Dermis microvascular lymphatic vessel endothelial cell (primary cell): ENCODE results near the gene C1orf56. TPM values are rescaled to one million over a fixed set of nuclear protein-coding genes. Genes with fewer than 3 reads are reported as not detected.

Source experiments
- DNase-seq, 2 donors: peaks; one replicate each; pipeline versions ENCODE4 v3.0.0 to v3.0.0-alpha.2; 2010; ENCODE audit warnings: low read depth in 2 of 2
- total RNA-seq: library from RNA; depleted of rRNA; stranded (reverse); fragments of >200 nt; gene quantifications from 2 replicates; pipeline ENCODE4 v1.2.1, GENCODE V29; 2014

The C1orf56 gene, protein sequence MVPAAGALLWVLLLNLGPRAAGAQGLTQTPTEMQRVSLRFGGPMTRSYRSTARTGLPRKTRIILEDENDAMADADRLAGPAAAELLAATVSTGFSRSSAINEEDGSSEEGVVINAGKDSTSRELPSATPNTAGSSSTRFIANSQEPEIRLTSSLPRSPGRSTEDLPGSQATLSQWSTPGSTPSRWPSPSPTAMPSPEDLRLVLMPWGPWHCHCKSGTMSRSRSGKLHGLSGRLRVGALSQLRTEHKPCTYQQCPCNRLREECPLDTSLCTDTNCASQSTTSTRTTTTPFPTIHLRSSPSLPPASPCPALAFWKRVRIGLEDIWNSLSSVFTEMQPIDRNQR
- total RNA-seq, result 1.0 and 1.1 TPM in 2 replicates

DNA sequence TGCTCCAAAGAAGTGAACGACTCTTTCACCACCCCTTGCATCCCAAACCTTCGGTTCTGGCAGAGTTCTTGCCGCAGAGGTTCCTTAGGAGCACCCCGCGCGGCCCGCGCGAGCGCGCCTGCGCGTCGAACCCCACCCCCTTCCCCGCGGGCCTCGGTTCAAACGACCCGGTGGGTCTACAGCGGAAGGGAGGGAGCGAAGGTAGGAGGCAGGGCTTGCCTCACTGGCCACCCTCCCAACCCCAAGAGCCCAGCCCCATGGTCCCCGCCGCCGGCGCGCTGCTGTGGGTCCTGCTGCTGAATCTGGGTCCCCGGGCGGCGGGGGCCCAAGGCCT lies at the start of gene C1orf56:
Gene C1orf56, plus strand, starts transcription at position 161 of the 334 bp plus-strand sequence. Its CDS starts 97 bp downstream, at position 258.
- DNase-seq, result peak in 1 of 2 donors; percentile 56

DNA sequence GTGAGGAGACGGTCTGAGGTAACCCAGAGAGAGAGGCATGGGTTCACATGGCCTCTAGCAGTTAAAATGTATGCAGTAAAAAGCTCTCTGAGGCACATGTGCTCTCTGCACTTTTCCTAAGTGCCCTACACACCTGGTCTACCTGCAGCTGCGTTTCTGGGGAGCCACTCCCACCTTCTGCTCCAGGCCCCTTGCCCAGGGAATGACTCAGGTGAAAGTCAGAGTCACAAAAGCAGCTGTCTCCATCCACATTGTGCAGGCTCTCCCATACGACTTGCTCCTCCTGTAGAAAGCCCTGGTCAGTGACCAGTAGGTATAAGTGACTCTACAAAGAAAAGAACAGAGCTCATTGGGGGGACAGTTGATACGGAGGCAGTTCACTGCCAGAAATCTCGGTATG lies 49.6 kb upstream of the C1orf56 start:
- DNase-seq, result no peak

- DNase-seq, result peak in 1 of 2 donors; percentile 85
Measured at GRCh38 chr1:150999051-150999674, 48.4 kb upstream of the C1orf56 start.

GRCh38 chr1:150999926-151000325 lies 47.6 kb upstream of the C1orf56 start:
- DNase-seq, result no peak

DNA sequence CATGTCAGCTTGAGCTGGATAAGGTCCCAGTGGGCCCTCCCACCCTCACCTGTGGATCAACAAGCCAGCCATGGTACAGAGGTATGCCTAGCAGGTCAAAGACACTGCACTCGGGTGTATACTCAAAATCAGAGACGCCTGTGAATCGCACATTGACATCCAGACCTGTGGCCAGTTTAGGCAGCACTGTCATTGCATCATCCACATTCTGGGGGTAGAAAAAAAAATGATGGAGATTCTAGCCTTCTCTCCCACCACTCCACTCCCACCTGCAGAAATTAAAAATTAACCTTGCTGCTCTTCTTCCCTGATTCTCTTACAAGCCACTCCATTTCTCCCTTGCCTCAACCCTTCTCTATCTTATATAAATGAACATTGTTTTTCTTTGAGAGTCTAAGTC lies 47.1 kb upstream of the C1orf56 start:
- DNase-seq, result no peak

DNA sequence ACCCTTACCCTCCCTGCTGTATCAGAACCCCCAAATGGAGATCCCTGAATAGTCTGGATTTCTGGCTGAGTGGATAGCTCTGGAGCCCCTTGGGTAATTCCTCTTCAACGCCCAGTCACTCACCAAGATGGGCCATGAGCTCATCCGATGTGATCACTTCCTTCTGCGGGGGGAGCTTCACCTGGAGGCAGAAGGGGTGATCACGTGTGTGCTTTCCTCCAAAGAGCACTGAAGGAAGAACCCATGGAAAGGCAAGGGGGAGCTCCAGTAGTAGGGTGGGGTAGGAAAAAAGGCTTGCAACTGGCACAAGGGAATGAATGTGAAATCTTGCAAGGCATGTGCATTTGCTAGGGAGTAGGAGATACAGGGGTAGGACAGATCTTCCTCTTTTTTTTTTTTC lies 45.9 kb upstream of the C1orf56 start:
- DNase-seq, result no peak

DNA sequence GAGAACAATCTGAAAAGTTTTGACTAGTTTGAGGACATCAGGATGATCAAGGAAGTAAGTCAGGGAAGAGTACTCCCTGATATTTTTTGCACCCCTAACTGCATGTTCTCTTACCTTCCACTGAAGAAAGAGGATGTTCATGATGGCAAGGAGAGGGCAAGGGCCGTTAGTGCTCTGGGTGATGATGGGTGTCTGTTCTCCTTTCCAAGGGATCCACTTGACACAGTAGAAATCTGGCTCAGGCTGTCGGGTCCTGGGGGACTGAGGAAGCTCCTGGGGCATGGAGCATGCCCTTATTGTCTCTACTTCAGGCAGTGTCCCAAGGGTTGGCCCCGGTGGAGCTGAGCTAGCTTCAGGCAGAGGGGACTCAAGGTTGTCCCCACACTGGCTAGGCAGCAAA lies 45.5 kb upstream of the C1orf56 start:
- DNase-seq, result no peak

DNA sequence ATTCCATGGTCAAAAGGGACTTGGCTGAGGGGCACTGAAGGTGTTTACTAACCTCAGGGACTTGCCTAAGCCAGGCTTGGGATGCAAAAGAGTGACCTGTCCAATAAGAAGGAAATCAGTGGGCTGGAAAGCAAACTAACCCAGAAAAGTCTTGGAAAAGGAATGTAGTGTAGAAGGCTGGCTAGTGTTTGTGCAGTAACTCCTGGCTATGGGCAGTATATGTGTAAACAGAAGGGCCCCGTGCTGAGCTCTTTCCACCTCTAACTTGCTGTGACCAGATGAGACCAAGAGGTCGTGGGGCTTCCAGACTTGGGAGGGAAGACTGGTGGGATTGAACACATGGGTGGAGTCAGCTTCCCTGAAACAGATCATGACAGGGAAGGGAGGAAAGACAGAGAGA lies 44.9 kb upstream of the C1orf56 start:
- DNase-seq, result no peak

GRCh38 chr1:151003180-151003579 lies 44.4 kb upstream of the C1orf56 start:
- no peak for DNase-seq

- no peak for DNase-seq
Measured at GRCh38 chr1:151005729-151006319, 41.7 kb upstream of the C1orf56 start.

- DNase-seq, result peak; percentile 63 to 88
Measured at GRCh38 chr1:151006327-151007052, 41.1 kb upstream of the C1orf56 start, which contains the start of gene MINDY1. Gene MINDY1 (minus strand): TSS chr1:151006902. CDS start chr1:151002617, 4,285 bp downstream.

DNA sequence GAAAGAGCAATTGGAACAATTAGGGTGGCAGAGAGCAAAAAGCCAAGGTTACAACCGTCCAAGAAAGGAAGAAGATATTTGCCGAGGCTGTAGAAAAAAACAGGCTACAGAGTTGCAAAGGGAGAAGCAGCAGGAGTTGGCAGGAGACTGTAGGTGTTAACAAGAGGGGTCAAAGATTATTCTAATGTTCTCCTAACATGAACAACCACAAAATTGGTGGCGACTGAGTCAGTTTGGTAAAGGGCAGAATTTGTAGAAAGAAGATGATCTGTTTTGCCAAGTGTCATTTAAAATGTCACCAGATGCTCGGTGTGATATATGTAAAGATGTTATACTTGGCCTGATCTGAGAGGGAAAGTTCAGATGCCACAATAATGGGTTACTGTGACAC lies 39.7 kb upstream of the C1orf56 start:
- DNase-seq, result no peak

DNA sequence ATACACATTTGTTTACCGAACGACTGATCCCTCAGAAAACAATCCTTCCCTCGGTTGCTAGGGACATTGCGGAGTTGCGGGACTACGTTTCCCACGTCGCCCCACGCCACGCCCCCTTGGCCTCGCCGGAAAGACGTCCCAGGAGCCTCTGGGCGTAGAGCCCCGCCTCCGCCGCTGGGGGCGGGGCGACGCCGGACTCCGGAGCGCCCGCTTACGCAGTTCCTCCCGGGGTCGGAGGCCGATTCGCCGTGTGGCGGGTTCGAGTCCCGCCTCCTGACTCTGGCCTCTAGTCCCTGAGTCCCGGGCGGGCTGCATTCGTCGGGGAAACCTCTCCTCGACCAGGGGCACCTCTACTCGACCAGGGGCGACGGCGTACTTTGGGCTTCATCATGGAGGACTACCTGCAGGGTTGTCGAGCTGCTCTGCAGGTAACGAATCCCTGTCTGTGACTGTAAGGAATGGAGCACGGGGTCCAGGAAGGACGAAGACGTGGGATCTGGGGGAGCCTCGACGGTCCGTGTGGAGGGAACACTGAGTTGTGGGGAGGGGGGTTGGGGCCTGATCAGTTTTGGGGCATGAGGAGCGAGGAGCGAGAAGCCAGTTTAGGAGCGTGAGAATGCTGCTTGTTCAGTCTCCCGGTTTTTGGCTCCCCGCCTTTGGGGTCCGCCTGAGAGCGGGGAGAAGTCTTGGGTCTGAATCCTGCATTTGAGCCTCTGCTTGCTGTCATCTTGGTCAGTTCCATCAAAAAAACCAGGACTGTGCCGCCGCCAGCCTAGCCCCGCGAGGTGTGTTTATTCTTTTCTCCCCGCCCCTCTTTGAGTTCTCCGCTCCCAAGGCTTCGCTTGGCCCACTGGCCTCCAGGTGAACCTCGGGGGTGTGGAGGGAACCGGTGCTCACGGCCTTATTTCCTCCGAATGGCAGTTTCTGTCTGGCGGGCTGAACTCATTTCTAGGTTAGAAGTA lies 39.0 kb upstream of the C1orf56 start, which contains the start of gene PRUNE1:
Gene PRUNE1, plus strand, starts transcription at position 206 of the 962 bp plus-strand sequence. Its CDS starts 184 bp downstream, at position 390.
- DNase-seq, result peak; percentile 98 to 99

- DNase-seq, result no peak
Measured at GRCh38 chr1:151009206-151009587, 38.4 kb upstream of the C1orf56 start.

DNA sequence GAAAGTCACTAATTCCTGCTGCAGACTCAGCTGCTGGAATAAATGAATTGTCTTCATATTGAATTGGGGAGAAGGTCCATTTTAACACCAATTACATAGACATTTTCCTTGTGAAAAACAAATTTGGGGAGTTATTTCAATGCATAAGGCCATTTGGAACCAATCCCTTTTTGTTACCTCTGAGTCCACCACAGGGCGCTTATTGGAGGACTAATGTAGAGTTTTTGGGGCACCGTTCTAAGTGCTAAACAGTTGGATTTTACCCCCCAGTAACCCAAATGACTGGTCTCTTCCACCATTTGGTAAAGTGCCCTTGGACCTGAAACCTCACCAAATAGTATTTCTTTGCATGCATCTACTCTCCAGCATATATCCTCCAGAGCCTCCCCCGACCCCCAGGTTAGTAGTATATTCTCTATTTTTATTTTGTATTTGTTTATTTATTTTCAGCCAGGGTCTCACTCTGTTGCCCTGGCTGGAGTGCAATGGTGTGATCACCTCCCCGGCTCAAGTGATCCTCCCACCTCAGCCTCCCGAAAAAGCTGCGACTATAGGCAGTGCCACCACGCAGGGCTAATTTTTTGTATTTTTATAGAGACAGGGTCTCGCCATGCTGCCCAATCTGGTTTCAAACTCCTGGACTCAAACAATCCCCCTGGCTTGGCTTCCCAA lies 37.7 kb upstream of the C1orf56 start:
- DNase-seq, result no peak

DNA sequence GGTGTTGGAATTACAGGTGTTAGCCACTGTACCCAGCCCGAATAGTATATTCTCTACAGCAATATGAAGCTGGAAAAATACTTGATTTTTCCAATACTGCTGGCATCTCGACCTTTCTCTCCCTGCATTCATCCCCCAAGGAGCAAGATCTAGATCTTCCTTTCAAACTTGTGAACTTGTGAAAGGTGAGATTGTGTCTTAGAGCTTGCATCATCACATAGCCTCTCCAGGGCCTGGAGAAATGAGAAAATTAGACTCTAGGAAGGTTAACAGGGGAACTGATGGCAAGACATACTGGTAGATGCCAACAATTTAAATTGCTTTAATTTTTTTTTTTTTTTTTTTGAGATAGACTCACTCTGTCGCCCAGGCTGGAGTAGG lies 37.2 kb upstream of the C1orf56 start:
- DNase-seq, result no peak

DNA sequence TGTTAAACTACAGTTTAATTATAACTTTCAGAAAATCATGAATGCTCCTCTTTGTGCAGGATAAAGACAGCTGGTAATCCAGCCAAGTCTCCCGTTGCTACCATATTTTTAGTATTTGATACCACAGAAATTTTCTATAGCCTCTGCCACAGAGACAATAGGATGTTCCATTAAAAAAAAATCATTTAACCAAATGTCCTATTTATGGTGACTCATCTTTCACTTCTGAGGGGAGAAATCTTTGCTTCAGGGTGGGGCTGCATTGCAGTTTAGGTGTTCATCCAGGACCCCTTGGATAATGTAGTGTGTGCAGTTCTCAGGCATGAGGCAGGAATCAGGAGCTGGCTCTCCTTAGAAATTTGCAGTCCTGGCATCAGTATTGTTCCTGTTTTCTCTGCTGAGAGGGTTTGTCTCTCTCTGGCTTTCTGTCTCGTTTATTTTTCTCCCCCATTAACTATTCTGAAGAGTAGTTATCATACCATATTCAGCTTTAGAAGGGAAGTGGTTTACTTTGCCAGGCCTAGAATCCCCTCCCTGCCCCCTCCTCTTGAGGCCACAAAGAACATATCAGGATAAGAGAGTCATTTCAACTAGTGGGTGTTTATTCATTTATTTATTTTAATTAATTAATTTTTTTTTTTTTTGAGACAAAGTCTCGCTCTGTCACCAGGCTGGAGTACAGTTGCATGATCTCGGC lies 36.2 kb upstream of the C1orf56 start:
- no peak for DNase-seq

DNA sequence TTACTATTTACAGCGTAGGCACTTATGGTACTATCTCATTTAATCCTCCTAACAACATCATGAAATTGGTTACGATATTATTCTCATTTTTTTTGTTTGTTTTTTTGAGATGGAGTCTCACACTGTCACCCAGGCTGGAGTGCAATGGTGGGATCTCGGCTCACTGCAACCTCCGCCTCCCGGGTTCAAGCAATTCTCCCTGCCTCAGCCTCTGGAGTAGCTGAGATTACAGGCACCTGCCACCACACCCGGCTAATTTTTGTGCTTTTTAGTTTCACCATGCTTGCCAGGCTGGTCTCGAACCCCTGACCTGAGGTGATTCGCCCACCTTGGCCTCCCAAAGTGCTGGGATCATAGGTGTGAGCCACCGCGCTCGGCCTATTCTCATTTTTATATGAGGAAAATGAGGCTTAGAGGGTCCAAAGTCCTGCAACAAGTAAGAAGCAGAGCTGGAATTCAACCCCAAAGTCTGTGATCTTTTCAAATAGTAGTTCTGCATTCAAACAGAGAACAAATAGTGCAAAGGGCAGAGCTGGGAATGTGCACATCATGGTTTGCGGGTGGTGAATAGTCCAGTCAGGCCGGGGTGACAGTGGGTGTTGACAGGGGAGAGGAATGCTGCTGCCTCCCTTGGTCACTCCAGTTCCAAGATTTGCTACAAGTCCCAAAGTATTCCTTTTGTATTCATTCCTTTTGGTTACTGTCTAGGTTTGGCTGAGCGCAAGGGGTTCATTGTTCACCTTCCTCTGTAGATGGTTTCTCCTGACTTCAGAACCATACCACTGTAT lies 34.7 kb upstream of the C1orf56 start:
- no peak for DNase-seq

GRCh38 chr1:151013518-151013917 lies 34.0 kb upstream of the C1orf56 start:
- no peak for DNase-seq
